ENCODE data around the gene TCTN2. TPM values are rescaled to one million over a fixed set of nuclear protein-coding genes. Genes with fewer than 3 reads are reported as not detected.

The TCTN2 gene
- total RNA-seq, 1 donor from 2014 or later, result 16.8 TPM

DNA sequence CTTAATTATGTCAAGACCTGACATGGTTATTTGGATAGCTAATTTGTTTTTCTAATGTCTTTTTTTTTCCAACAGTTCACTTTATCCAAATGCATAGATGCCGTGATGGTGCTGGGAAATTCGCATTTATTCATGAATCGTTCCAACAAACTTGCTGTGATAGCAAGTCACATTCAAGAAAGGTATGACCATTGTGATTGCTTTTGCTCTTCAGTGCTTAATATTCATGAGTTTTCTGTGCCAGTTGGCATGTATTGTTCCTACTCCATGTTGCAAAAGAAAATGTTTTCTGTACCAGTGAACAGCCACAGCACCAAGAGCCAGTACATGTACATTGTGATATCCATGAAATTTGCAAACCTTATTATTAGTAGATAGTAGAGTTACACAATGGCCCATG is 25.5 kb upstream of the TCTN2 start:
- Mint-ChIP-seq H3K27me3 (ENCODE audit: low read depth) (no peaks in the 10 kb centered on the region), H3K4me3 (no peak overlapping the region), H3K36me3 (peaks cover 11% of the 10 kb centered on the region), H3K27ac (no peak overlapping the region), H3K4me1 (no peaks in the 10 kb centered on the region), H3K9me3 (no peaks in the 10 kb centered on the region)
- no peak for DNase-seq (ENCODE audit: low spot score in 2 of 2, unreplicated experiment in 2 of 2)
- TF ChIP-seq CTCF (IDR thresholded peaks at IDR 0.05; ENCODE audit: unreplicated experiment), result no peak

- no peaks in the 10 kb centered on the region for H3K4me1 Mint-ChIP-seq
- TF ChIP-seq CTCF (IDR thresholded peaks at IDR 0.05; ENCODE audit: unreplicated experiment), result no peak
- no peak overlapping the region for H3K4me3 Mint-ChIP-seq
- H3K27me3 Mint-ChIP-seq (ENCODE audit: low read depth), result no peaks in the 10 kb centered on the region
- DNase-seq (ENCODE audit: low spot score in 2 of 2, unreplicated experiment in 2 of 2), result no peak
- H3K9me3 Mint-ChIP-seq, result no peaks in the 10 kb centered on the region
- H3K36me3 Mint-ChIP-seq, result peaks cover 13% of the 10 kb centered on the region
- no peak overlapping the region for H3K27ac Mint-ChIP-seq
These were observed 25.0 kb upstream of the TCTN2 start for GRCh38 chr12:123645878-123646277.

- no peak for TF ChIP-seq CTCF (IDR thresholded peaks at IDR 0.05; ENCODE audit: unreplicated experiment)
These were observed 22.5 kb upstream of the TCTN2 start for GRCh38 chr12:123648401-123648800.

GRCh38 chr12:123654129-123654701 is 16.7 kb upstream of the TCTN2 start:
- Mint-ChIP-seq H3K27ac (no peak overlapping the region), H3K4me3 (no peak overlapping the region), H3K36me3 (peaks cover 23% of the 10 kb centered on the region), H3K4me1 (no peaks in the 10 kb centered on the region), H3K9me3 (no peaks in the 10 kb centered on the region), H3K27me3 (ENCODE audit: low read depth) (no peaks in the 10 kb centered on the region)
- no peak for TF ChIP-seq CTCF (IDR thresholded peaks at IDR 0.05; ENCODE audit: unreplicated experiment)
- no peak for DNase-seq (ENCODE audit: low spot score in 2 of 2, unreplicated experiment in 2 of 2)

More at GRCh38 chr12:123648401-123648800, 22.5 kb upstream of the TCTN2 start:
- no peaks in the 10 kb centered on the region for H3K27me3 Mint-ChIP-seq (ENCODE audit: low read depth)
- no peak for DNase-seq (ENCODE audit: low spot score in 2 of 2, unreplicated experiment in 2 of 2)
- no peak overlapping the region for H3K27ac Mint-ChIP-seq
- no peaks in the 10 kb centered on the region for H3K9me3 Mint-ChIP-seq
- no peak overlapping the region for H3K4me3 Mint-ChIP-seq
- no peaks in the 10 kb centered on the region for H3K4me1 Mint-ChIP-seq
- peaks cover 22% of the 10 kb centered on the region for H3K36me3 Mint-ChIP-seq

- Mint-ChIP-seq H3K4me1 (no peaks in the 10 kb centered on the region), H3K9me3 (no peaks in the 10 kb centered on the region), H3K27me3 (ENCODE audit: low read depth) (no peaks in the 10 kb centered on the region), H3K4me3 (no peak overlapping the region), H3K36me3 (peaks cover 32% of the 10 kb centered on the region), H3K27ac (no peak overlapping the region)
- no peak for TF ChIP-seq CTCF (IDR thresholded peaks at IDR 0.05; ENCODE audit: unreplicated experiment)
- DNase-seq (ENCODE audit: low spot score in 2 of 2, unreplicated experiment in 2 of 2), result no peak
These were observed 15.5 kb upstream of the TCTN2 start for GRCh38 chr12:123655420-123655819.

- H3K36me3 Mint-ChIP-seq, result peaks cover 33% of the 10 kb centered on the region
- no peak overlapping the region for H3K27ac Mint-ChIP-seq
- no peak for TF ChIP-seq CTCF (IDR thresholded peaks at IDR 0.05; ENCODE audit: unreplicated experiment)
- H3K4me1 Mint-ChIP-seq, result no peaks in the 10 kb centered on the region
- no peaks in the 10 kb centered on the region for H3K9me3 Mint-ChIP-seq
- H3K27me3 Mint-ChIP-seq (ENCODE audit: low read depth), result no peaks in the 10 kb centered on the region
- DNase-seq (ENCODE audit: low spot score in 2 of 2, unreplicated experiment in 2 of 2), result no peak
- H3K4me3 Mint-ChIP-seq, result no peak overlapping the region
These were observed 14.5 kb upstream of the TCTN2 start for GRCh38 chr12:123656392-123656791.
